ENCODE results near the gene EIF2AK3. TPM values are rescaled to one million over a fixed set of nuclear protein-coding genes. Genes with fewer than 3 reads are reported as not detected.
"Not testable (repeated sequence)": the region's sequence is repeated elsewhere in the genome, so short reads cannot be mapped to it uniquely, and the experiment has no call there.

The EIF2AK3 gene
- total RNA-seq, 6 donors from 2014 or later: 15.5 to 43.7 (median 23.0) TPM

DNA sequence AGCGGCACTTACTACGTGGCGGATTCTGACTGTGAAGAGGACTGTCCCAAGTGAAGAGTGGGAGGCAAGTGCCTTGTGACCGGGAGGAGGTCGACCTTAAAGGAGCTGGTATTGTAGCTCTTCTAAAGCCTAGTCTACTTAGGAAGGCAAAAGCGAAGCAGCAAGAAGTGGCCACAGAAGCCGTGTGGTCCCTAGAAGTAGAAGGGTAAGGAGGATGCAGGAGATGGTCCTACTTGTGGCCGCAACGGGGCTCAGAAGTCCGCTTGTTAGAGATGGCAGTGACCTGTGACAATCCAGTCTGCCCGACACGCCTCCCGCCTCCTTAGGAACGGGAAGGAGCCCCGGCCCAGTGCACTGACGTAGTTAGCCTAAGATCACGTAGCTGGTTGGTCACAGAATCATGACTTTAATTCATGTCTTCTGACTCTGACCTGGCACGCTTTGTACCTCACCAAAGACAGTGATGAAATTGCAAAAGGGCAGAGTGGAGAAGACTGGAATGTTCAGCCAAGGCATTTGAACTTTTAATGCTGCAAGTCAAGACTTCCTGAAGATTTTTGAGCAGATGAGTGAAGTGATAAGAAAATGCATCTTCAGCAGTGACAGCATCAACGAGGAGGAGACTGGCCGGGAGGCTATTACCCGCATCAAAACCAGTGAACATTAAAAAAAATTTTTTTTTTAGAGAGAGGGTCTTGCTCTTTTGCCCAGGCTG is 749 bp upstream of the EIF2AK3 start:
- Histone ChIP-seq H3K27ac (peak overlapping the region; percentile 94 to 99 (median 96)), H3K4me1 (peaks cover 22 to 31% (median 30%) of the 10 kb centered on the region in 4 donors), H3K9me3 (no peaks in the 10 kb centered on the region), H3K36me3 (no peaks in the 10 kb centered on the region), H3K27me3 (no peaks in the 10 kb centered on the region), H3K4me3 (peak overlapping the region; percentile 4 to 96 (median 68))
- TF ChIP-seq, protein P1, sequence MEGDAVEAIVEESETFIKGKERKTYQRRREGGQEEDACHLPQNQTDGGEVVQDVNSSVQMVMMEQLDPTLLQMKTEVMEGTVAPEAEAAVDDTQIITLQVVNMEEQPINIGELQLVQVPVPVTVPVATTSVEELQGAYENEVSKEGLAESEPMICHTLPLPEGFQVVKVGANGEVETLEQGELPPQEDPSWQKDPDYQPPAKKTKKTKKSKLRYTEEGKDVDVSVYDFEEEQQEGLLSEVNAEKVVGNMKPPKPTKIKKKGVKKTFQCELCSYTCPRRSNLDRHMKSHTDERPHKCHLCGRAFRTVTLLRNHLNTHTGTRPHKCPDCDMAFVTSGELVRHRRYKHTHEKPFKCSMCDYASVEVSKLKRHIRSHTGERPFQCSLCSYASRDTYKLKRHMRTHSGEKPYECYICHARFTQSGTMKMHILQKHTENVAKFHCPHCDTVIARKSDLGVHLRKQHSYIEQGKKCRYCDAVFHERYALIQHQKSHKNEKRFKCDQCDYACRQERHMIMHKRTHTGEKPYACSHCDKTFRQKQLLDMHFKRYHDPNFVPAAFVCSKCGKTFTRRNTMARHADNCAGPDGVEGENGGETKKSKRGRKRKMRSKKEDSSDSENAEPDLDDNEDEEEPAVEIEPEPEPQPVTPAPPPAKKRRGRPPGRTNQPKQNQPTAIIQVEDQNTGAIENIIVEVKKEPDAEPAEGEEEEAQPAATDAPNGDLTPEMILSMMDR (IDR thresholded peaks at IDR 0.05): no peak
- TF ChIP-seq POLR2AphosphoS5 (IDR thresholded peaks at IDR 0.05): peak; percentile 92 to 93
- peak in 3 of 4 donors; percentile 59 to 97 (median 79) for TF ChIP-seq EP300 (IDR thresholded peaks at IDR 0.05)
- peak; percentile 22 to 95 (median 83) for TF ChIP-seq POLR2A (IDR thresholded peaks at IDR 0.05)
- 2% methylated on average over 21 of the region's 21 CpGs for WGBS, 2 donors
- DNase-seq (peak; percentile 58 to 97), ATAC-seq (ENCODE audit: low FRiP score in 2 of 2) (peak; percentile 91 to 93)

DNA sequence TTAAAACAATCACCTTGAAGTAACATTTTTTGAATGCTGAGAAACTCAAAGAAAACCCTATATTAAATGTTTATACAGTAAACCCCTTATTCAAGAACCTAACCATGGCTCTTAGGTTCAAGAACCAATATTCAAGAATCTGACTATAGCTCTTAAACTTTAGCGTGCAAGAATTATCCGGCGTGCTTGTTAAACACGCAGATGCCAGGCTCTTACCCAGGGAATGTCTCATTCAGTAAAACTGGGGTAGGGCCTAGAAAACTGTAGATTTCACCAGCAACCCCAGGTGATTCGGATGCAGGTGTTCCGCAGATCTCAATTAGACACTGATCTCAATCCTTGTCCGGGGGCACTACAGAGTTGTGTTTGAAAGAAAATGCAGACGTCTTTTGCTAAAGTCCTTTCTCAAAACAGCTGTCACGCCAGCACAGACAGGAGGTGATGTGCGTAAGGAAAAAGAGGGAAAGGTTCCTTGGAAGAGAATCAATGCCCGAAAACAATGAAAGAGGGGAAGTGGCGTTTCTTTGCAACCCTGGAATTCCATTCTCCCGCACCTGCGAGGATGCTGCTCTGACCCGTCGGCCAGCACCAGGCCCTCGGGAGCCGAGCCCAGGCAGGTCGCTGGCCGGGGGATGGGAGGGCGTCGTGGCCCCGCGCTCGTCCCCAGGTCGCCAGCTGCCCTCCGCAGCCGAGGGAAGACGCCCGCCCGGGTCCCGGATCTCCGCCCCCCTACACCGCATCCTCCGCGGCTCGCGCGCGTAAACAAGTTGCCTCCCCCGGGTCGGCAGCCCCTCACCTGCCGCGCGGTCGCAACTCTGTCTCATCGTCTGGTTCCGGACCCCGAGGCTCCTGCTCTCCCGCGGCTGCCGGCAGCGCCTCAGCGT is 851 bp downstream of the EIF2AK3 start:
- no peak for TF ChIP-seq EP300 (IDR thresholded peaks at IDR 0.05)
- no peak for TF ChIP-seq POLR2A (IDR thresholded peaks at IDR 0.05)
- TF ChIP-seq, protein P1 (IDR thresholded peaks at IDR 0.05): no peak
- TF ChIP-seq POLR2AphosphoS5 (IDR thresholded peaks at IDR 0.05): no peak
- WGBS, 2 donors: 6 to 8% methylated on average over 18 to 19 of the region's 54 CpGs
- no peaks in the 10 kb centered on the region for H3K27me3 ChIP-seq
- H3K4me3 ChIP-seq: peak overlapping the region; percentile 56 to 99 (median 94)
- no peaks in the 10 kb centered on the region for H3K36me3 ChIP-seq
- H3K9me3 ChIP-seq: no peaks in the 10 kb centered on the region
- peaks cover 29 to 31% (median 30%) of the 10 kb centered on the region in 4 donors for H3K4me1 ChIP-seq
- peak overlapping the region; percentile 94 to 99 (median 99) for H3K27ac ChIP-seq
- DNase-seq (peak in 1 of 2 donors; percentile 30), ATAC-seq (ENCODE audit: low FRiP score in 2 of 2) (no peak)

GRCh38 chr2:88624477-88624876 is 2.8 kb downstream of the EIF2AK3 start:
- no peak for ATAC-seq (ENCODE audit: low FRiP score in 2 of 2)
- Histone ChIP-seq H3K4me3 (no peak overlapping the region), H3K36me3 (no peaks in the 10 kb centered on the region), H3K27ac (no peak overlapping the region), H3K27me3 (no peaks in the 10 kb centered on the region), H3K4me1 (peaks cover 29 to 33% (median 32%) of the 10 kb centered on the region in 4 donors), H3K9me3 (no peaks in the 10 kb centered on the region)
- WGBS, 2 donors: 84 to 91% methylated on average over 4 of the region's 4 CpGs
- TF ChIP-seq POLR2AphosphoS5 (IDR thresholded peaks at IDR 0.05) (no peak), EP300 (IDR thresholded peaks at IDR 0.05) (no peak), POLR2A (IDR thresholded peaks at IDR 0.05) (no peak)
- TF ChIP-seq, protein P1 (IDR thresholded peaks at IDR 0.05): no peak
- DNase-seq: no peak

DNA sequence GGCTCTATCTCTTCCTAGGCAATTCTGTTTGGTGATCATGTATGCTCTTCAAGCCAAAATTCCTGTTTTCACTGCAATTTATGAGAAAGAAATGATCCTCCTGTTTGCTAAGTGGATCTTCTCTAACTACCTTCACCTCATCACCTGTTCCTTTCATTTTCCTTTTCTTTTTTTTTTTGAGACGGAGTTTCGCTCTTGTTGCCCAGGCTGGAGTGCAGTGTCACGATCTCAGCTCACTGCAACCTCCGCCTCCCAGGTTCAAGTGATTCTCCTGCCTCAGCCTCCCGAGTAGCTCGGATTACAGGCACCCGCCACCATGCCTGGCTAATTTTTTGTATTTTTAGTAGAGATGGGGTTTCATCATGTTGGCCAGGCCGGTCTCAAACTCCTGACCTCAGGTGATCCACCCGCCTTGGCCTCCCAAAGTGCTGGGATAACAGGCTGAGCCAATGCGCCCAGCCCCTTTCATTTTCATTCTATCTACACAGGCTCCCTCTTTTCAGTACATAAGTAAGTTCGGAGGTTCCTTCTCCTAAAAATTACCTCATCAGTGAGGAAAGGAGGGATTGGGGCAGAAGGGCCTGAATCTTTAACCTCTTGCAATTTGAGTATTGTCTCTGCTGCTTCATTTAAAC is 3.3 kb downstream of the EIF2AK3 start:
- not testable (repeated sequence) for H3K27ac ChIP-seq; H3K4me3 ChIP-seq; H3K9me3 ChIP-seq; H3K36me3 ChIP-seq; ATAC-seq (ENCODE audit: low FRiP score in 2 of 2); DNase-seq; H3K27me3 ChIP-seq
- 94 to 98% methylated on average over 11 of the region's 11 CpGs for WGBS, 2 donors
- peaks cover 29 to 33% (median 31%) of the 10 kb centered on the region in 4 donors for H3K4me1 ChIP-seq

- Histone ChIP-seq H3K4me1 (peaks cover 23 to 25% (median 24%) of the 10 kb centered on the region in 4 donors), H3K27ac (no peak overlapping the region), H3K27me3 (no peaks in the 10 kb centered on the region), H3K9me3 (no peaks in the 10 kb centered on the region), H3K36me3 (no peaks in the 10 kb centered on the region), H3K4me3 (no peak overlapping the region)
- TF ChIP-seq, protein P1 (IDR thresholded peaks at IDR 0.05): no peak
- TF ChIP-seq POLR2A (IDR thresholded peaks at IDR 0.05): no peak
- TF ChIP-seq POLR2AphosphoS5 (IDR thresholded peaks at IDR 0.05): no peak
- TF ChIP-seq EP300 (IDR thresholded peaks at IDR 0.05): no peak
- 94 to 95% methylated on average over 1 of the region's 1 CpG for WGBS, 2 donors
- DNase-seq: no peak
- ATAC-seq (ENCODE audit: low FRiP score in 2 of 2): no peak
Observed at GRCh38 chr2:88622307-88622706, 5.0 kb downstream of the EIF2AK3 start.

Data from upper lobe of left lung (tissue), 6 donors.